Ovary (tissue), 3 donors: ENCODE measurements around the gene WBP1.

Source experiments
- EP300 ChIP-seq: sonication (generic); formaldehyde crosslinking; IDR thresholded peaks from one replicate; pipeline ENCODE4 v1.6.1; 2017; ENCODE audit warnings: antibody characterized with exemption
- POLR2A ChIP-seq: fragments of 450-650 bp; IDR thresholded peaks from one replicate; pipeline ENCODE4 v1.6.1; 2017; ENCODE audit warnings: antibody characterized with exemption, mild to moderate bottlenecking, moderate library complexity
- TF ChIP-seq, protein P1 (sequence below), 3 donors: fragments of 450-650 bp in 2 of 3; fragments of 200-600 bp in 1 of 3; IDR thresholded peaks; one replicate each; pipeline versions ENCODE4 v1.5.1 to v1.8.0; 2016 to 2022; ENCODE audit warnings: antibody characterized with exemption in 3 of 3, mild to moderate bottlenecking in 1 of 3
- donor health status: DM: no; HTN: no; CAD: no.

DNA sequence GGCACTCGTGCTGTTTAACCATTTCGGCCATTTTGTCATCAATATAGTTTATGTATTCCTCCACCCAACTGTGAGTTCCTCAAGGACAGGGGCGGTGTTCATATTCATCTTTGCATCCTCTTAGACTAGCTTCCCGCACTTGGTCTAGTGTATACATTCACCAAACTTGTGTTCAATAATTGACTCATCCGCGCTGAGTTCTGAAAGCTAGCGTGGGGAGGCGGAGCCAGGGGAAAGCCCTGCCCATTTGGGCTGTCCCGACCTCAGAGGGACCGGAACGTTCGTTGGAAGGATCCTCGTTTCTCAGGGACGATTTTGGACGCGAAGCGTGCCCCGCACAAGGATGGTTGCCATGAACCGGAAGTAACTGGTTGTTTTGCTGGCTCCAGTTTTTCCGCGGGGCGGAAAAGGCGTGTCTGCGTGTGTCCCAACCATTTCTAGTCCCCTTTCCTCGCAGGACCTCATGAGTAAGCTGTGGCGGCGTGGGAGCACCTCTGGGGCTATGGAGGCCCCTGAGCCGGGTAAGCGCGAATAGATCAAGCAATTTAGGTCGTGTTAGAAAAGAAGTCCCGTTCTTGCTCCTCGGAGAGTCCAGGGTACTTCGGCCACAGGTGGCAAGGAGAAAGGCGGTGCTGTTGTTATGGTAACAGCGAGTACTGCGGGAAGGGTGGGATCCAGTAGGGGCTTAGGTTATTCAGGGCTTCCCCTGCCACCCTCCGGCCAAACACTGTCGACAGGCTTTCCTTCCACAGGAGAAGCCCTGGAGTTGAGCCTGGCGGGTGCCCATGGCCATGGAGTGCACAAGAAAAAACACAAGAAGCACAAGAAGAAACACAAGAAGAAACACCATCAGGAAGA is 3.4 kb upstream of the WBP1 start, which contains the start of gene INO80B:
- TF ChIP-seq POLR2A (no peak), EP300 (no peak)
- TF ChIP-seq, protein P1, sequence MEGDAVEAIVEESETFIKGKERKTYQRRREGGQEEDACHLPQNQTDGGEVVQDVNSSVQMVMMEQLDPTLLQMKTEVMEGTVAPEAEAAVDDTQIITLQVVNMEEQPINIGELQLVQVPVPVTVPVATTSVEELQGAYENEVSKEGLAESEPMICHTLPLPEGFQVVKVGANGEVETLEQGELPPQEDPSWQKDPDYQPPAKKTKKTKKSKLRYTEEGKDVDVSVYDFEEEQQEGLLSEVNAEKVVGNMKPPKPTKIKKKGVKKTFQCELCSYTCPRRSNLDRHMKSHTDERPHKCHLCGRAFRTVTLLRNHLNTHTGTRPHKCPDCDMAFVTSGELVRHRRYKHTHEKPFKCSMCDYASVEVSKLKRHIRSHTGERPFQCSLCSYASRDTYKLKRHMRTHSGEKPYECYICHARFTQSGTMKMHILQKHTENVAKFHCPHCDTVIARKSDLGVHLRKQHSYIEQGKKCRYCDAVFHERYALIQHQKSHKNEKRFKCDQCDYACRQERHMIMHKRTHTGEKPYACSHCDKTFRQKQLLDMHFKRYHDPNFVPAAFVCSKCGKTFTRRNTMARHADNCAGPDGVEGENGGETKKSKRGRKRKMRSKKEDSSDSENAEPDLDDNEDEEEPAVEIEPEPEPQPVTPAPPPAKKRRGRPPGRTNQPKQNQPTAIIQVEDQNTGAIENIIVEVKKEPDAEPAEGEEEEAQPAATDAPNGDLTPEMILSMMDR (IDR thresholded peaks at IDR 0.05) = no peak
